ENCODE measurements around the gene MBLAC2. TPM values are rescaled to one million over a fixed set of nuclear protein-coding genes. Genes with fewer than 3 reads are reported as not detected.

The MBLAC2 gene
- total and polyA plus RNA-seq, 2 donors (not counting 1 experiment from before 2014, with no cell fraction given): 3.0 to 4.0 TPM

- H3K4me3 ChIP-seq (replicated peaks in 1 of 4; ENCODE audit: control extremely low read depth in 1 of 4, insufficient read depth in 1 of 4, low read depth in 3 of 4, low read length in 4 of 4): peak overlapping the region; percentile 81 to 98 (median 94)
- TF ChIP-seq CTCF (conservative IDR thresholded peaks at IDR 0.05 in 1 of 2, IDR thresholded peaks at IDR 0.05 in 1 of 2; ENCODE audit: low read depth in 1 of 2, low read length in 2 of 2): no peak
- DNase-seq (ENCODE audit: low read depth in 2 of 2): no peak
Observed at GRCh38 chr5:90408571-90409317, 65.8 kb downstream of the MBLAC2 start.

More at GRCh38 chr5:90408571-90409317, 65.8 kb downstream of the MBLAC2 start:
- Histone ChIP-seq H4K20me1 (ENCODE audit: control insufficient read depth, extremely low read depth, insufficient read depth, low read length) (no peaks in the 10 kb centered on the region), H3K9me3 (ENCODE audit: control insufficient read depth, insufficient read depth, low read depth, low read length) (no peaks in the 10 kb centered on the region), H3K79me2 (ENCODE audit: control insufficient read depth, insufficient read depth, low read length) (peaks cover 1% of the 10 kb centered on the region), H3K4me1 (ENCODE audit: control insufficient read depth, extremely low read depth, insufficient read depth, low read length) (no peaks in the 10 kb centered on the region), H3K27ac (ENCODE audit: insufficient read depth, low read length) (peak overlapping the region; percentile 99), H3K4me2 (ENCODE audit: extremely low read depth, insufficient read depth, low read length) (peak overlapping the region; percentile 84), H3K27me3 (ENCODE audit: control insufficient read depth, insufficient read depth, low read length) (no peaks in the 10 kb centered on the region), H3K9ac (ENCODE audit: insufficient read depth, low read length) (peak overlapping the region; percentile 90), H3K36me3 (ENCODE audit: control insufficient read depth, insufficient read depth, low read length) (peaks cover 2% of the 10 kb centered on the region), H2AFZ (ENCODE audit: low read length) (peak overlapping the region; percentile 99)

Other genes starting within 250 kb of the MBLAC2 start
- gene CETN3, start 65.0 kb downstream of the MBLAC2 start, total RNA-seq: 11.6 and 14.9 TPM in 2 replicates
- gene CETN3, start 65.0 kb downstream of the MBLAC2 start, polyA plus RNA-seq: 14.2 and 15.6 TPM in 2 replicates
- gene POLR3G, start 93 bp upstream of the MBLAC2 start, total RNA-seq: 4.9 and 5.6 TPM in 2 replicates
- gene POLR3G, start 93 bp upstream of the MBLAC2 start, polyA plus RNA-seq: 9.1 and 29.7 TPM in 2 replicates
- gene LYSMD3, start 54.8 kb upstream of the MBLAC2 start, total RNA-seq: 14.9 and 17.0 TPM in 2 replicates
- 22.3 and 30.0 TPM in 2 replicates for gene LYSMD3, start 54.8 kb upstream of the MBLAC2 start, polyA plus RNA-seq
- under 0.01 and 0.17 TPM in 2 replicates for gene ADGRV1, start 84.0 kb upstream of the MBLAC2 start, total RNA-seq
- gene ADGRV1, start 84.0 kb upstream of the MBLAC2 start, polyA plus RNA-seq: 0.06 and 0.15 TPM in 2 replicates